ENCODE measurements around the gene ATP5F1D.

Gene ATP5F1D

DNA sequence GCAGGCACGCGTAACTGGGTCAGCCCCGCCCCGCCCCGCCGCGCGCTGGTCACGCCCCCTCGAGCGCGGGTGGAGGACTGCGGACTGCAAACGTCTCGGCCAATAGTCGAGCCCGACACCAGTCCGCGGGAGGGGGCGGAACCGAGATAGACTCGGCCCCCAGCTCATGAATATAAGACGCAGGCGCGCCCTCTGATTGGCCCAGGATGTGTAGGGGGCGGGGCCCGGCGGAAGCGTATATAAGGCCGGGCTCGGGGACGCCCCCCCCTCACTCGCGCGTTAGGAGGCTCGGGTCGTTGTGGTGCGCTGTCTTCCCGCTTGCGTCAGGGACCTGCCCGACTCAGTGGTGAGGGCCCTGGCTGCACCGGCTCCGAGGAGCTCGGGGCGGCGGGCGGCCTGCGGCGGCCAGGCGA lies 27.5 kb downstream of the ATP5F1D start, which contains the start of gene CIRBP:
Gene CIRBP (plus strand): TSS at position 268 of the 413 bp plus-strand sequence. CDS start 1,602 bp downstream, outside the sequence.
- peak within 1 kb of the TSS; percentile 81 for H3K27ac ChIP-seq
- H3K9ac ChIP-seq: peak within 1 kb of the TSS; percentile 72
- peak within 1 kb of the TSS; percentile 50 for H3K4me3 ChIP-seq (IDR thresholded peaks at IDR 0.05; ENCODE audit: insufficient read depth, low read depth, low read length)
- H3K27me3 ChIP-seq (ENCODE audit: insufficient read depth, low read depth): no peaks in the 10 kb centered on the region
- no peaks in the 10 kb centered on the region for H4K20me1 ChIP-seq (ENCODE audit: insufficient read depth)
- peak within 1 kb of the TSS; percentile 95 for H3K4me2 ChIP-seq
- peaks cover 36% of the 10 kb centered on the region for H3K79me2 ChIP-seq (ENCODE audit: insufficient read depth, low read depth)
- H3K4me1 ChIP-seq (ENCODE audit: low read depth, poor library complexity, severe bottlenecking): peaks cover 35% of the 10 kb centered on the region
- peaks cover 21% of the 10 kb centered on the region; the same call in 1 of the 2 replicates for H3K36me3 ChIP-seq (ENCODE audit: insufficient read depth)
- TF ChIP-seq, protein P1, sequence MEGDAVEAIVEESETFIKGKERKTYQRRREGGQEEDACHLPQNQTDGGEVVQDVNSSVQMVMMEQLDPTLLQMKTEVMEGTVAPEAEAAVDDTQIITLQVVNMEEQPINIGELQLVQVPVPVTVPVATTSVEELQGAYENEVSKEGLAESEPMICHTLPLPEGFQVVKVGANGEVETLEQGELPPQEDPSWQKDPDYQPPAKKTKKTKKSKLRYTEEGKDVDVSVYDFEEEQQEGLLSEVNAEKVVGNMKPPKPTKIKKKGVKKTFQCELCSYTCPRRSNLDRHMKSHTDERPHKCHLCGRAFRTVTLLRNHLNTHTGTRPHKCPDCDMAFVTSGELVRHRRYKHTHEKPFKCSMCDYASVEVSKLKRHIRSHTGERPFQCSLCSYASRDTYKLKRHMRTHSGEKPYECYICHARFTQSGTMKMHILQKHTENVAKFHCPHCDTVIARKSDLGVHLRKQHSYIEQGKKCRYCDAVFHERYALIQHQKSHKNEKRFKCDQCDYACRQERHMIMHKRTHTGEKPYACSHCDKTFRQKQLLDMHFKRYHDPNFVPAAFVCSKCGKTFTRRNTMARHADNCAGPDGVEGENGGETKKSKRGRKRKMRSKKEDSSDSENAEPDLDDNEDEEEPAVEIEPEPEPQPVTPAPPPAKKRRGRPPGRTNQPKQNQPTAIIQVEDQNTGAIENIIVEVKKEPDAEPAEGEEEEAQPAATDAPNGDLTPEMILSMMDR (conservative IDR thresholded peaks at IDR 0.05; ENCODE audit: low read depth, low read length): no peak
- peak within 1 kb of the TSS; percentile 36; the same call in 1 of the 2 replicates for H2AFZ ChIP-seq (ENCODE audit: low read depth)

DNA sequence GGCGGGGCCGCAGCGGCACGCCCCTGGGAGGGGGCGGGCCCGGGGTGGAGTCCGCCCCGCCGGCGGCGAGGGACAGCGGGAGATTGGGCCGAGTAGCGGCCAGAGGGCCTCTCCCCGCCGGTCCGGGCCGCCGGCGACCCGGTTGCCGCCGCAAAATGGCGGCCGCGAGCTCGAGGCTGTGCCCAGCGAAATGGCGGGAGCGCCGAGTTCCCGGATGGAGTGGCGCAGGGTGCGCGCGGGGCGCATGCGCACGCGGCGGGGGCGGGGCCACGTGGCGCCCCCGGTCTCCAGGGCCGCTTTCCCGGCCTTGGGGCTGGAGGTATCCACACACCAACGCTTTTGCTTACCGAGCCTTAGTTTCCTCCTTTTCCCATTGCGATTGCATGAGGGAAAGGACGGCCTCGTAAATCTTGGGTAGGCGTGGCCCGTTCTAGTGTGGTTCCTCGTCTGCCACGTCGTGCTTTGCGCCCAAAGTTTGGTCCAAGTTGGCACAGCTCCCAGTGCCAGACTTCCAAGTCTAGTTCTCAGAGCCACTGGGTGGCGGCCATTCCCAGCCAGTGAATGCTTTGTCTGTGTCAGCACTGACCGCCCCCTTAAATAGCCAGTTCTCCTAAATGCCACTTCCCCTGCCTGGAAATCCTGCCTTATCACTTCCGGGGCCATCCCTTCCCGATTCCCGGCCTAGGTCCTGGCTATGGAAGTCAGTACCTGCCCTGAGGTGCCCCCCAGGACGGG lies 28.1 kb downstream of the ATP5F1D start:
- H3K4me3 ChIP-seq (IDR thresholded peaks at IDR 0.05; ENCODE audit: insufficient read depth, low read depth, low read length): peak overlapping the region; percentile 50
- H3K79me2 ChIP-seq (ENCODE audit: insufficient read depth, low read depth): peaks cover 36% of the 10 kb centered on the region
- peaks cover 25% of the 10 kb centered on the region; the same call in 1 of the 2 replicates for H3K36me3 ChIP-seq (ENCODE audit: insufficient read depth)
- peak overlapping the region; percentile 95 for H3K4me2 ChIP-seq
- H3K27ac ChIP-seq: peak overlapping the region; percentile 81
- H2AFZ ChIP-seq (ENCODE audit: low read depth): no peak overlapping the region
- H4K20me1 ChIP-seq (ENCODE audit: insufficient read depth): no peaks in the 10 kb centered on the region
- TF ChIP-seq, protein P1 (conservative IDR thresholded peaks at IDR 0.05; ENCODE audit: low read depth, low read length): no peak
- H3K4me1 ChIP-seq (ENCODE audit: low read depth, poor library complexity, severe bottlenecking): peaks cover 35% of the 10 kb centered on the region
- peak overlapping the region; percentile 72 for H3K9ac ChIP-seq
- no peaks in the 10 kb centered on the region for H3K27me3 ChIP-seq (ENCODE audit: insufficient read depth, low read depth)

DNA sequence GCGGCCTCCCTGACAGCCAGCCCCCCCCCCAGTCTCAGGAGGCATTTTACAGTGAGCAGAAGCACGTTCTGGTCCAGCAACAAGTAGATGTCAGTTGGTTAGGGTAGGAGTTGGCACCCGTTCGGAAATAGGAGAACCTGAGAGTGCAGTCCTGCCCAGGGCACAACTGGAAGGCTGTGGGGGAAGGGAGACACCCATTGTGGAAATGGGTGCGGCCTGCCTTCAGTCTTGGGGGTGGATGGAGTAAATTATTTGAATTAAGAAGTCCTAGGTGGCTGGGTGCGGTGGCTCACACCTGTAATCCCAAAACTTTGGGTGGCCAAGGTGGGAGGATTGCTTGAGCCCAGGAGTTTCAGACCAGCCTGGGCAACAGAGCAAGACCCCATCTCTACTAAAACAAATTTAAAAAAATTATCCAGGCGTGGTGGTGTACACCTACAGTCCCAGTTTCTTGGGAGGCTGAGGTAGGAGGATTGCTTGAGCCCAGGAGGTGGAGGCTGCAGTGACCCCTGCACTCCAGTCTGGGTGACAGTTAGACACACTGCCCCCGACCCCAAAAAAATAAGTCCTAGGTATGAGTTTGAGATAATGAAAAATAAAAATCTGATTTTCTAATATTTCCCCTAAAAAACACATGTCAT lies 28.8 kb downstream of the ATP5F1D start:
- Histone ChIP-seq H3K27me3 (ENCODE audit: insufficient read depth, low read depth) (no peaks in the 10 kb centered on the region), H3K27ac (peak overlapping the region; percentile 81), H2AFZ (ENCODE audit: low read depth) (no peak overlapping the region), H3K79me2 (ENCODE audit: insufficient read depth, low read depth) (peaks cover 36% of the 10 kb centered on the region), H3K36me3 (ENCODE audit: insufficient read depth) (peaks cover 25% of the 10 kb centered on the region; the same call in 1 of the 2 replicates), H4K20me1 (ENCODE audit: insufficient read depth) (no peaks in the 10 kb centered on the region), H3K4me2 (peak overlapping the region; percentile 95), H3K4me1 (ENCODE audit: low read depth, poor library complexity, severe bottlenecking) (peaks cover 35% of the 10 kb centered on the region), H3K4me3 (IDR thresholded peaks at IDR 0.05; ENCODE audit: insufficient read depth, low read depth, low read length) (peak overlapping the region; percentile 50), H3K9ac (peak overlapping the region; percentile 72)
- TF ChIP-seq, protein P1 (conservative IDR thresholded peaks at IDR 0.05; ENCODE audit: low read depth, low read length): no peak

DNA sequence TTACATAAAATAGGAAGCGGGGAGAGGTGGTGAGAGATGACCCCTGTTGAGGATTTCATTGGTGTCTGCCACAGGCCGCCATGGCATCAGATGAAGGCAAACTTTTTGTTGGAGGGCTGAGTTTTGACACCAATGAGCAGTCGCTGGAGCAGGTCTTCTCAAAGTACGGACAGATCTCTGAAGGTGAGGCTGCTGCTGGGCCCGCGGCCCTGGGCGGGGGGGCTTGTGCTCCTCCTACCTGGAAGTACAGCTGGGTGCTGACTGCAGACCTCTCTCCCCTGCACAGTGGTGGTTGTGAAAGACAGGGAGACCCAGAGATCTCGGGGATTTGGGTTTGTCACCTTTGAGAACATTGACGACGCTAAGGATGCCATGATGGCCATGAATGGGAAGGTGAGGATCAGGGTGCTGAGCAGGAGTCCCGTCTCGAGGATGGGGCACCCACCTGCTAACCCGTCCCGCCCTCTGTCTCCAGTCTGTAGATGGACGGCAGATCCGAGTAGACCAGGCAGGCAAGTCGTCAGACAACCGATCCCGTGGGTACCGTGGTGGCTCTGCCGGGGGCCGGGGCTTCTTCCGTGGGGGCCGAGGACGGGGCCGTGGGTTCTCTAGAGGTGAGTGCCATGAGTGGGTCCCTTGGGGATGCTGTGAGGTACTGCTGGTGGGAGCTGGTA lies 29.4 kb downstream of the ATP5F1D start:
- Histone ChIP-seq H3K36me3 (ENCODE audit: insufficient read depth) (peaks cover 25% of the 10 kb centered on the region; the same call in 1 of the 2 replicates), H3K9ac (peak overlapping the region; percentile 72; the same call in 1 of the 2 replicates), H3K27ac (peak overlapping the region; percentile 81; the same call in 1 of the 2 replicates), H3K4me2 (peak overlapping the region; percentile 95), H3K4me3 (IDR thresholded peaks at IDR 0.05; ENCODE audit: insufficient read depth, low read depth, low read length) (no peak overlapping the region), H4K20me1 (ENCODE audit: insufficient read depth) (no peaks in the 10 kb centered on the region), H3K27me3 (ENCODE audit: insufficient read depth, low read depth) (no peaks in the 10 kb centered on the region), H3K79me2 (ENCODE audit: insufficient read depth, low read depth) (peaks cover 36% of the 10 kb centered on the region), H3K4me1 (ENCODE audit: low read depth, poor library complexity, severe bottlenecking) (peaks cover 32% of the 10 kb centered on the region), H2AFZ (ENCODE audit: low read depth) (no peak overlapping the region)
- TF ChIP-seq, protein P1 (conservative IDR thresholded peaks at IDR 0.05; ENCODE audit: low read depth, low read length): no peak
